LNCaP clone FGC (cell line): ENCODE data around the gene LIN28B.

ENCODE experiments used
- DNase-seq: peaks from one replicate; pipeline ENCODE4 v3.0.0-alpha.2; 2011; ENCODE audit warnings: low read depth
- H3K4me3 ChIP-seq: 2 replicates; pipeline ENCODE4 v1.5.1; 2011; ENCODE audit warnings: mild to moderate bottlenecking, low read depth, low read length, control low read depth
- TF ChIP-seq, protein P1 (sequence below): IDR thresholded peaks from 2 replicates; pipeline ENCODE4 v1.5.1; 2012; ENCODE audit warnings: mild to moderate bottlenecking; ENCODE audit not compliant: control insufficient read depth, insufficient read depth; ENCODE audit errors: extremely low read depth

The LIN28B gene

DNA sequence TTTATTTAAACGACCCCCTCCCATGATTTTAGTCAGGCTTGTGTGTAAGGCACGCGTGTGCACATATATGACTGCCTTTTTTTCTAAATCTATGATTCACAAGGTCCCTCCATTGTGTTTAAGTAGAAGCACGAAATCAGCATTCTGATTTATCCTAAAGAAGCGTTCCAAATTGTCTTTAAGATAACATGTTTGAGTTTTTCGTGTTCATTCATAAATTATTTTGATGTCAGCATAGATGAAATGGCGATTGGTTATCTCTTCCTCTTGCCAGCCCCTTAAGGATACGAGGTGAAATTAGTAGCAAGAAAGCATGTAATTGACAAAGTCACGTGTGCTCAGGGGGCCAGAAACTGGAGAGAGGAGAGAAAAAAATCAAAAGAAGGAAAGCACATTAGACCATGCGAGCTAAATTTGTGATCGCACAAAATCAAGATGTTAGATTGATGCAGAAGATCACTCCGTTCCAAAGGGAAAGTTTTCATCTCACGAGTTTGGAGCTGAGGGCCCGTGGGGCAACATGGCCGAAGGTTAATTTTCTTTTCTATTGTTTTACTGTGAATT lies at the start of gene LIN28B:
TSS of gene LIN28B (plus strand) at position 377 of the 564 bp plus-strand sequence. CDS start at position 521, 144 bp downstream.
- TF ChIP-seq, protein P1, sequence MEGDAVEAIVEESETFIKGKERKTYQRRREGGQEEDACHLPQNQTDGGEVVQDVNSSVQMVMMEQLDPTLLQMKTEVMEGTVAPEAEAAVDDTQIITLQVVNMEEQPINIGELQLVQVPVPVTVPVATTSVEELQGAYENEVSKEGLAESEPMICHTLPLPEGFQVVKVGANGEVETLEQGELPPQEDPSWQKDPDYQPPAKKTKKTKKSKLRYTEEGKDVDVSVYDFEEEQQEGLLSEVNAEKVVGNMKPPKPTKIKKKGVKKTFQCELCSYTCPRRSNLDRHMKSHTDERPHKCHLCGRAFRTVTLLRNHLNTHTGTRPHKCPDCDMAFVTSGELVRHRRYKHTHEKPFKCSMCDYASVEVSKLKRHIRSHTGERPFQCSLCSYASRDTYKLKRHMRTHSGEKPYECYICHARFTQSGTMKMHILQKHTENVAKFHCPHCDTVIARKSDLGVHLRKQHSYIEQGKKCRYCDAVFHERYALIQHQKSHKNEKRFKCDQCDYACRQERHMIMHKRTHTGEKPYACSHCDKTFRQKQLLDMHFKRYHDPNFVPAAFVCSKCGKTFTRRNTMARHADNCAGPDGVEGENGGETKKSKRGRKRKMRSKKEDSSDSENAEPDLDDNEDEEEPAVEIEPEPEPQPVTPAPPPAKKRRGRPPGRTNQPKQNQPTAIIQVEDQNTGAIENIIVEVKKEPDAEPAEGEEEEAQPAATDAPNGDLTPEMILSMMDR, result no peak
- no peak for DNase-seq
- no peak within 1 kb of the TSS for H3K4me3 ChIP-seq

DNA sequence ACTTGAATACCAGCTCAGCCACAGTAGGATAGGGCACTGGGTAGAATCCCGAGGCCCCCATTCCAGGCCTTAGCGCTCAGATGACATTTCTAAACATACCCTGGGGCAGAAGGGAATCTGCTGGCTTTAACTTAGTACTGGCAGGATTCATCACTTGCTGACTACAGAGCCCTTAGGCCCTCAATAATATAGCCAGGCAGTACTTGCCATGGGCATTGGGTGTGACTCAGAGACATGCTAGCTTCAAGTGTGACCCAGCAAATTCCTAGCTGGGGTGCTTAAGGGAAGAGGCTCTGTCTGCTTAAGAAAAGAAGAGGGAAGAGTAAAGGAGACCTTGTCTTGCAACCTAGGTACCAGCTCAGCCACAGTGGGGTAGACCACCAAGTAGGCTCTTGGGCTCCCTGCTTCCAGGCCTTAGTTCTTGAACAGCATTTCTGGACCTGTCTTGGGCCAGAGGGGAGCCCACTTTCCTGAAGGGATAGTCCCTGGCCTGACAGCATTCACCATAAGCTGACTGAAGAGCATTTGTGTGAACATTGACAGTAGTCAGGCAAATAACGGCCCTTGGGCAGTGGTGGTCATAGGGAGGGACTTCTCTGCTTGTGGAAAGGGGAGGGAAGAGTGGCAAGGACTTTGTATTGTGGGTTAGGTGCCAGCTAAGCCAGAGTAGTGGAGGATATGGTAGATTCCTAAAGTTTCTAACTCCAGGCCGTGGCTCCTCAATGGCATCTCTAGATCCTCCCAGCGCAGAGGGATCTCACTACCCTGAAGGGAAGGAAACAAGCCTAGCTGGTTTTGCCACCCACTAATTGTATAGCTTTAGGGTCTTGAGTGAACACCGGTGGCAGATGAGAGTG lies 48.6 kb upstream of the LIN28B start:
- TF ChIP-seq, protein P1, result no peak
- no peak overlapping the region for H3K4me3 ChIP-seq
- DNase-seq, result no peak

GRCh38 chr6:104908888-104909525 lies 47.9 kb upstream of the LIN28B start:
- TF ChIP-seq, protein P1, result no peak
- no peak for DNase-seq

DNA sequence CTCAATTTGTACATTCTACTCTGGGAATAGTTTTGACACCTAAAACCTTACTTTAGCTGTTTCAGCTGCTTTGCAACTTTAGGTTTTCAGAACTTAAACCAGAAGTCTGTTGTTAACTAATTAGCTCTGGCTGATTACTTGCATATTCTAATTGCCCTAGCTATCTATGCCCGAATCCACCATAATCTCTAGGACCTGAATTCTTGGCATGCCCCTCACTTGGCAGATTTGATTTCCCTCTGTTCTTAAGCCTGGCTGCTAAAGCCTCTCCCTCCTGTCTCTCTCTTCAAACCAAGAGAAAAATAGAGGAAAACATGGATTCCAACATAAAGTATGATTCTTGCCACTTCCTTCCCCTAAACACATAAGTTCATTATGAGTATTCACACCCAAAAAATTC lies 35.0 kb upstream of the LIN28B start:
- DNase-seq, result no peak
- H3K4me3 ChIP-seq, result no peak overlapping the region
- TF ChIP-seq, protein P1, result no peak

More at GRCh38 chr6:104908888-104909525, 47.9 kb upstream of the LIN28B start:
- H3K4me3 ChIP-seq, result no peak overlapping the region

GRCh38 chr6:104928141-104928540 lies 28.8 kb upstream of the LIN28B start:
- no peak overlapping the region for H3K4me3 ChIP-seq
- no peak for DNase-seq
- TF ChIP-seq, protein P1, result no peak

- no peak overlapping the region for H3K4me3 ChIP-seq
- TF ChIP-seq, protein P1, result no peak
- no peak for DNase-seq
These were observed 27.6 kb upstream of the LIN28B start for GRCh38 chr6:104929353-104929752.
